Astrocyte (in vitro differentiated cells and primary cell): ENCODE measurements around the gene HSD17B4. TPM values are rescaled to one million over a fixed set of nuclear protein-coding genes. Genes with fewer than 3 reads are reported as not detected.
"Not testable (repeated sequence)": the region's sequence is repeated elsewhere in the genome, so short reads cannot be mapped to it uniquely, and the experiment has no call there.

ENCODE experiments used
- DNase-seq: peaks from one replicate; pipeline ENCODE4 v3.0.0-alpha.2; 2010; ENCODE audit warnings: low read depth
- FAIRE-seq: peaks from 2 replicates; lab custom pipeline; 2011; peaks lifted over from hg19 to GRCh38; lab: Jason Lieb, UNC
- H2AFZ ChIP-seq: 2 replicates; pipeline ENCODE4 v1.6.0; 2012; ENCODE audit warnings: low read depth, low read length, inconsistent platforms
- H3K27ac ChIP-seq: 2 replicates; pipeline ENCODE4 v1.5.1; 2011; ENCODE audit warnings: low read depth, low read length, inconsistent platforms
- H3K27me3 ChIP-seq: 2 replicates; pipeline ENCODE4 v1.6.0; 2011; ENCODE audit warnings: low read length, inconsistent platforms; ENCODE audit not compliant: insufficient read depth
- H3K36me3 ChIP-seq: 2 replicates; pipeline ENCODE4 v1.5.1; 2011; ENCODE audit warnings: low read length, inconsistent platforms; ENCODE audit not compliant: insufficient read depth
- H3K4me1 ChIP-seq: 2 replicates; pipeline ENCODE4 v1.5.1; 2011; ENCODE audit warnings: low read length, inconsistent platforms; ENCODE audit not compliant: insufficient read depth
- H3K4me2 ChIP-seq: 2 replicates; pipeline ENCODE4 v1.6.0; 2012; ENCODE audit warnings: low read length, inconsistent platforms
- H3K4me3 ChIP-seq: 2 replicates; pipeline ENCODE4 v1.5.1; 2011; ENCODE audit warnings: low read depth, mild to moderate bottlenecking, low read length, inconsistent platforms; ENCODE audit not compliant: insufficient read depth
- H3K79me2 ChIP-seq: 2 replicates; pipeline ENCODE4 v1.6.0; 2012; ENCODE audit warnings: mild to moderate bottlenecking, low read length, inconsistent platforms; ENCODE audit not compliant: insufficient read depth
- H3K9ac ChIP-seq: 2 replicates; pipeline ENCODE4 v1.6.0; 2012; ENCODE audit warnings: mild to moderate bottlenecking, low read length, inconsistent platforms
- H3K9me3 ChIP-seq: 2 replicates; pipeline ENCODE4 v1.5.1; 2012; ENCODE audit warnings: low read depth, mild to moderate bottlenecking, low read length, inconsistent platforms; ENCODE audit not compliant: insufficient read depth
- H4K20me1 ChIP-seq: 2 replicates; pipeline ENCODE4 v1.6.0; 2012; ENCODE audit warnings: low read length, inconsistent platforms; ENCODE audit not compliant: insufficient read depth
- H3K27ac Mint-ChIP-seq: one replicate; pipeline ENCODE4 v1.8.0; 2021; ENCODE audit warnings: mild to moderate bottlenecking, mixed read lengths; ENCODE audit not compliant: unreplicated experiment
- H3K27me3 Mint-ChIP-seq: one replicate; pipeline ENCODE4 v1.8.0; 2021; ENCODE audit warnings: low read depth, mixed read lengths; ENCODE audit not compliant: unreplicated experiment
- H3K36me3 Mint-ChIP-seq: one replicate; pipeline ENCODE4 v1.8.0; 2021; ENCODE audit warnings: low read depth, mixed read lengths; ENCODE audit not compliant: unreplicated experiment
- H3K4me1 Mint-ChIP-seq: one replicate; pipeline ENCODE4 v1.8.0; 2021; ENCODE audit warnings: low read depth, mixed read lengths; ENCODE audit not compliant: unreplicated experiment
- H3K4me3 Mint-ChIP-seq: one replicate; pipeline ENCODE4 v1.8.0; 2021; ENCODE audit warnings: mild to moderate bottlenecking, moderate library complexity, mixed read lengths; ENCODE audit not compliant: unreplicated experiment
- H3K9me3 Mint-ChIP-seq: one replicate; pipeline ENCODE4 v1.8.0; 2021; ENCODE audit warnings: mild to moderate bottlenecking, mixed read lengths; ENCODE audit not compliant: unreplicated experiment
- EZH2 ChIP-seq: IDR thresholded peaks from 2 replicates; pipeline ENCODE4 v1.6.1; 2012; ENCODE audit warnings: mild to moderate bottlenecking, low read length, inconsistent platforms; ENCODE audit not compliant: insufficient read depth
- total RNA-seq: library from RNA; stranded (reverse); gene quantifications from 2 replicates; pipeline ENCODE4 v1.2.1, GENCODE V29; 2021
- TF ChIP-seq, protein P1 (sequence below): IDR thresholded peaks from 2 replicates; pipeline ENCODE4 v1.5.1; 2011; ENCODE audit warnings: low read depth, mild to moderate bottlenecking, inconsistent platforms, low read length, moderate library complexity; ENCODE audit not compliant: insufficient read depth

The HSD17B4 gene
- total RNA-seq, 1 donor from 2014 or later, result 108 TPM

DNA sequence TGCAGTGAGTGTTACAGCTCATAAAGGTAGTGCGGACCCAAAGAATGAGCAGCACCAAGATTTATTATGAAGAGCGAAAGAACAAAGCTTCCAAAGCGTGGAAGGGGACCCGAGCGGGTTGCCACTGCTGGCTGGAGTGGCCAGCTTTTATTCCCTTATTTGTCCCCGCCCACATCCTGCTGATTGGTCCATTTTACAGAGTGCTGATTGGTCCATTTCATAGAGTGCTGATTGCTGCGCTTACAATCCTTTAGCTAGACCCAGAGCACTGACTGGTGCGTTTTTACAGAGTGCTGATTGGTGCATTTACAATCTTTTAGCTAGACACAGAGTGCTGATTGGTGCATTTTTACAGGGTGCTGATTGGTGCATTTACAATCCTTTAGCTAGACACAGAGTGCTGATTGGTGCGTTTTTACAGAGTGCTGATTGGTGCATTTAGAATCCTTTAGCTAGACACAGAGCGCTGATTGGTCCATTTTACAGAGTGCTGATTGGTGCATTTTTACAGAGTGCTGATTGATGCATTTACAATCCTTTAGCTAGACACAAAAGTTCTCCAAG is 19.5 kb upstream of the HSD17B4 start:
- not testable (repeated sequence) for H3K27ac Mint-ChIP-seq, H3K4me3 ChIP-seq, H3K36me3 ChIP-seq, DNase-seq, FAIRE-seq, H3K27ac ChIP-seq, H2AFZ ChIP-seq, H3K36me3 Mint-ChIP-seq, H3K27me3 Mint-ChIP-seq, H3K9ac ChIP-seq, H3K4me1 Mint-ChIP-seq, H3K4me1 ChIP-seq, H3K4me3 Mint-ChIP-seq, H3K27me3 ChIP-seq, H3K4me2 ChIP-seq, H4K20me1 ChIP-seq, H3K79me2 ChIP-seq, H3K9me3 ChIP-seq
- H3K9me3 Mint-ChIP-seq, result peaks cover 18% of the 10 kb centered on the region

DNA sequence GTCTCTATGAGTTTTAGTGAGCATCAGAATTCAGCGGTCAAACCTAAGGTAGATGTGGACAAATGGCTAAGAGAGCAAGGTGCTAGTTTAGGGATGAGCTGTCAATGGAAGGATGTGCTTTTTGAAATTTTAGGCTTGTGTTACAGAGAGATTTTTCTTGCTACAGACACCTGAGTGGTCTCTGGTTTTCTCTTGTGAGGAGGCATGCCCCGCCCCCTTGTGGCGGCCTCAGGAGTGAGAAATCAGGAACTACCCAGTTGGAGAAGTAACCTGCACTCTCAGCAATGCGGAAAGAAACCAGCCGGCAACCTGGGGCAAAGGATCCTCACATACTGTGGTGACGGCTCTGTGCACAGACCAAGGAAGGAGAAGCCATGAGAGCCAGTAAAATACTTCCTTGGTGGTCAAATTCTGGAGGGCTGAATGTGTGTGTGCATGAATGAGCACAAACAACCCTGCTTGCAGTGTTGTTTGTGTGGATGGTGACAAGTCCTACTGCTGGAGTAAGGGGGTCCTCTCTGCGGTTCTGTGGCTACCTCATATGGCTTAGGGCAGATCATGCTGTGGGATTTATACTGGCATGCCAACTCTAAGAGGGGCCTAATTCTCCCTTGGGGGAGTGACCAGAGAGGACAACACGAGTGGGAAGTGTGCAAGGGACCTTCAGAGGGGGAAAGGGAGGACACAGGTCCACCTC is 16.7 kb upstream of the HSD17B4 start:
- H3K79me2 ChIP-seq, result no peaks in the 10 kb centered on the region
- H3K4me2 ChIP-seq, result no peak overlapping the region
- Mint-ChIP-seq H3K27ac (no peak overlapping the region), H3K4me3 (no peak overlapping the region), H3K27me3 (peaks cover 3% of the 10 kb centered on the region), H3K4me1 (no peaks in the 10 kb centered on the region), H3K36me3 (no peaks in the 10 kb centered on the region), H3K9me3 (peaks cover 17% of the 10 kb centered on the region)
- FAIRE-seq (no peak), DNase-seq (peak; percentile 13)
- TF ChIP-seq EZH2, result no peak
- TF ChIP-seq, protein P1, sequence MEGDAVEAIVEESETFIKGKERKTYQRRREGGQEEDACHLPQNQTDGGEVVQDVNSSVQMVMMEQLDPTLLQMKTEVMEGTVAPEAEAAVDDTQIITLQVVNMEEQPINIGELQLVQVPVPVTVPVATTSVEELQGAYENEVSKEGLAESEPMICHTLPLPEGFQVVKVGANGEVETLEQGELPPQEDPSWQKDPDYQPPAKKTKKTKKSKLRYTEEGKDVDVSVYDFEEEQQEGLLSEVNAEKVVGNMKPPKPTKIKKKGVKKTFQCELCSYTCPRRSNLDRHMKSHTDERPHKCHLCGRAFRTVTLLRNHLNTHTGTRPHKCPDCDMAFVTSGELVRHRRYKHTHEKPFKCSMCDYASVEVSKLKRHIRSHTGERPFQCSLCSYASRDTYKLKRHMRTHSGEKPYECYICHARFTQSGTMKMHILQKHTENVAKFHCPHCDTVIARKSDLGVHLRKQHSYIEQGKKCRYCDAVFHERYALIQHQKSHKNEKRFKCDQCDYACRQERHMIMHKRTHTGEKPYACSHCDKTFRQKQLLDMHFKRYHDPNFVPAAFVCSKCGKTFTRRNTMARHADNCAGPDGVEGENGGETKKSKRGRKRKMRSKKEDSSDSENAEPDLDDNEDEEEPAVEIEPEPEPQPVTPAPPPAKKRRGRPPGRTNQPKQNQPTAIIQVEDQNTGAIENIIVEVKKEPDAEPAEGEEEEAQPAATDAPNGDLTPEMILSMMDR, result peak; percentile 47
- H3K27ac ChIP-seq, result no peak overlapping the region
- no peak overlapping the region for H3K9ac ChIP-seq
- no peak overlapping the region for H3K4me3 ChIP-seq
- no peaks in the 10 kb centered on the region for H3K36me3 ChIP-seq
- H3K27me3 ChIP-seq, result no peaks in the 10 kb centered on the region
- no peak overlapping the region for H2AFZ ChIP-seq
- H4K20me1 ChIP-seq, result no peaks in the 10 kb centered on the region
- no peaks in the 10 kb centered on the region for H3K9me3 ChIP-seq
- H3K4me1 ChIP-seq, result no peaks in the 10 kb centered on the region

DNA sequence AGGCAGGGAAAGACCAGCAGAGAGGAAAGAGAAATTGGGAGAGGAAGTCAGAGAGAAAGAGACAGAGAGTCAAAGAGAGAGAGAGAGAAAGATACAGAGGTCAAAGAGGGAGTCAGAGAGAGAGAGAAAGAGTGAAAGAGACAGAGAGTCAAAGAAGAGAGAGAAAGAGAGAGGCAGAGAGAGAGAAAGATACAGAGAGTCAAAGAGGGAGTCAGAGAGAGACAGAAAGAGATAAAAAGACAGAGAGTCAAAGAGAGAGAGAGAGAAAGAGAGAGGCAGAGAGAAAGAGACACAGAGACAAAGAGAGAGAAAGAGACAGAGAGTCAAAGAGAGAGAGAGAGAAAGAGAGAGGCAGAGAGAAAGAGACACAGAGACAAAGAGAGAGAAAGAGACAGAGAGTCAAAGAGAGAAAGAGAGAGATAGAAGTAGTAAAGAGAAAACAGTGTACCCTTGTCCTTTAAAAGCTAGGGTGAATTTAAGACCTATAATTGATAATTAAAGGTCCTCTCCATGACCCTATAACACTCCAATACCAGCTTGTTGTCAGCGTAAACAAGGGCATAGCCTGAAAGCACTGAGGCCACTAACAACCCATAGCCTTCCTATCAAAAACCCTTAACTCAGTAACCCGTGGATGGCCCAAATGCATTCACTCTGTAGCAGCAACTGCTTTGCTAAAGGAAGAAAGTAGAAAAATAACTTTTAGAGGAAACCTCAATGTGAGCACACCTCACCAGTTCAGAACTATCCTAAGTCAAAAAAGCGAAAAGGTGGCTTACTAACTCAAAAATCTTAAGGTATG is 14.3 kb upstream of the HSD17B4 start:
- H3K4me3 ChIP-seq, H3K9ac ChIP-seq, H3K79me2 ChIP-seq, H3K4me3 Mint-ChIP-seq, H4K20me1 ChIP-seq, DNase-seq, H3K36me3 ChIP-seq, H2AFZ ChIP-seq, H3K27ac Mint-ChIP-seq, H3K4me1 ChIP-seq, H3K9me3 ChIP-seq, H3K4me2 ChIP-seq, H3K9me3 Mint-ChIP-seq, FAIRE-seq, H3K27ac ChIP-seq, H3K27me3 Mint-ChIP-seq, H3K36me3 Mint-ChIP-seq, H3K27me3 ChIP-seq, H3K4me1 Mint-ChIP-seq: not testable (repeated sequence)

DNA sequence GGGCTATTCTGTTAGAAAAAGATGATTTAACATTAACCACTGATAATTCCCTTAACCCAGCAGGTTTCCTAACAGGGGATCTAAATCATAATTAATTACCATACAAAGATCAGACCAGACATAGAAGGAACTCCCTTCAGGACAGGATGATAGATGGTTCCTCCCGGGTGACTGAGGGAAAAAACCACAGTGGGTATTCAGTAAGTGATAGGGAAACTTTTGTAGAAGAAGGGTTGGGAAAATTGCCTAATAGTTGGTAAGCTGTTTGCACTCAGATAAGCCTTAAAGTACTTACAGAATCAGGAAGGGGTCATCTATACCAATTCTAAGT is 13.7 kb upstream of the HSD17B4 start:
- H3K4me1 ChIP-seq, H3K36me3 Mint-ChIP-seq, H3K79me2 ChIP-seq, FAIRE-seq, H3K9me3 Mint-ChIP-seq, H2AFZ ChIP-seq, H4K20me1 ChIP-seq, H3K4me2 ChIP-seq, H3K27ac ChIP-seq, H3K4me3 Mint-ChIP-seq, H3K9ac ChIP-seq, H3K27me3 ChIP-seq, H3K4me3 ChIP-seq, H3K27me3 Mint-ChIP-seq, H3K36me3 ChIP-seq, H3K27ac Mint-ChIP-seq, H3K4me1 Mint-ChIP-seq, H3K9me3 ChIP-seq: not testable (repeated sequence)
- peak; percentile 7 for DNase-seq
